ENCODE measurements around the gene CD27.

GRCh38 chr12:6418796-6419195 is 26.0 kb upstream of the CD27 start:
- no peak for TF ChIP-seq CTCF (IDR thresholded peaks at IDR 0.05)
- no peak for TF ChIP-seq POLR2A (IDR thresholded peaks at IDR 0.05)

All from right lobe of liver (tissue), 4 donors.